Stimulated activated CD4-positive, alpha-beta T cell treated with anti-CD3 and anti-CD28 coated beads, Interleukin-4, amount 100 ng/mL, for 24 hours (primary cell): ENCODE results near the gene TRMT5.

Experiments
- DNase-seq: peaks from one replicate; pipeline ENCODE4 v3.0.0-alpha.2; 2020

TRMT5 gene

GRCh38 chr14:60980811-60981632, at the start of gene TRMT5, which contains the start of gene SLC38A6:
TSS of gene TRMT5 (minus strand) at chr14:60981079. CDS start at chr14:60980973, 106 bp downstream.
TSS of gene SLC38A6 (plus strand) at chr14:60981245. CDS start at chr14:60981278, 33 bp downstream.
- peak; percentile 91 for DNase-seq

- DNase-seq: no peak
Observed at GRCh38 chr14:61026526-61026925, 45.6 kb upstream of the TRMT5 start.

GRCh38 chr14:61025251-61026223, 44.7 kb upstream of the TRMT5 start:
- DNase-seq: peak; percentile 58

- DNase-seq: no peak
Observed at GRCh38 chr14:61019537-61019936, 38.7 kb upstream of the TRMT5 start.

GRCh38 chr14:61003571-61003970, 22.7 kb upstream of the TRMT5 start:
- DNase-seq: no peak

GRCh38 chr14:60999536-60999935, 18.7 kb upstream of the TRMT5 start:
- no peak for DNase-seq

- no peak for DNase-seq
Observed at GRCh38 chr14:60998617-60999016, 17.7 kb upstream of the TRMT5 start.

- no peak for DNase-seq
Observed at GRCh38 chr14:60989599-60989998, 8.7 kb upstream of the TRMT5 start.

- DNase-seq: no peak
Observed at GRCh38 chr14:60986500-60986899, 5.6 kb upstream of the TRMT5 start.

GRCh38 chr14:60984196-60984595, 3.3 kb upstream of the TRMT5 start:
- no peak for DNase-seq

GRCh38 chr14:60981633-60982455, 965 bp upstream of the TRMT5 start:
- DNase-seq: no peak

- no peak for DNase-seq
Observed at GRCh38 chr14:60977847-60978246, 3.0 kb downstream of the TRMT5 start.

GRCh38 chr14:60975551-60975950, 5.3 kb downstream of the TRMT5 start:
- no peak for DNase-seq

- DNase-seq: no peak
Observed at GRCh38 chr14:60974090-60974651, 6.7 kb downstream of the TRMT5 start.

GRCh38 chr14:60973070-60973469, 7.8 kb downstream of the TRMT5 start:
- no peak for DNase-seq

GRCh38 chr14:60972295-60972694, 8.6 kb downstream of the TRMT5 start:
- no peak for DNase-seq

GRCh38 chr14:60971271-60971670, 9.6 kb downstream of the TRMT5 start:
- DNase-seq: no peak

- DNase-seq: no peak
Observed at GRCh38 chr14:60970146-60970545, 10.7 kb downstream of the TRMT5 start.

- DNase-seq: no peak
Observed at GRCh38 chr14:60968671-60969070, 12.2 kb downstream of the TRMT5 start.

GRCh38 chr14:60968099-60968498, 12.8 kb downstream of the TRMT5 start:
- no peak for DNase-seq

GRCh38 chr14:60965402-60965801, 15.5 kb downstream of the TRMT5 start:
- DNase-seq: no peak

GRCh38 chr14:60964904-60965303, 16.0 kb downstream of the TRMT5 start:
- DNase-seq: no peak
